Thymus (tissue), 11 donors: Measurements from ENCODE around the gene ELAVL1. TPM values are rescaled to one million over a fixed set of nuclear protein-coding genes. Genes with fewer than 3 reads are reported as not detected.

ENCODE experiments used
- DNase-seq, 9 donors: peaks; one replicate each; pipeline ENCODE4 v3.0.0-alpha.2; 2013; ENCODE audit warnings: low spot score in 9 of 9, low read depth in 6 of 9, missing footprints in 1 of 9
- H3K27ac ChIP-seq, 2 donors: one replicate each; pipeline ENCODE4 v1.5.1; 2013; ENCODE audit warnings: control low read depth in 1 of 2, low read depth in 1 of 2, low read length in 1 of 2, mild to moderate bottlenecking in 1 of 2, moderate library complexity in 1 of 2
- H3K27me3 ChIP-seq, 2 donors: one replicate each; pipeline ENCODE4 v1.5.1; 2013; ENCODE audit warnings: low read length in 1 of 2; ENCODE audit not compliant: control insufficient read depth in 2 of 2, insufficient read depth in 1 of 2
- H3K36me3 ChIP-seq, 2 donors: one replicate each; pipeline ENCODE4 v1.5.1; 2013; ENCODE audit warnings: low read length in 1 of 2, mild to moderate bottlenecking in 1 of 2, moderate library complexity in 1 of 2; ENCODE audit not compliant: control insufficient read depth in 2 of 2, insufficient read depth in 2 of 2
- H3K4me1 ChIP-seq, 2 donors: one replicate each; pipeline ENCODE4 v1.5.1; 2013; ENCODE audit warnings: low read length in 2 of 2; ENCODE audit not compliant: control insufficient read depth in 2 of 2, insufficient read depth in 2 of 2
- H3K4me3 ChIP-seq, 2 donors: one replicate each; pipeline ENCODE4 v1.5.1; 2013; ENCODE audit warnings: low read length in 2 of 2, control low read depth in 1 of 2, mild to moderate bottlenecking in 1 of 2
- H3K9me3 ChIP-seq, 2 donors: one replicate each; pipeline ENCODE4 v1.5.1; 2013; ENCODE audit warnings: low read length in 1 of 2, mild to moderate bottlenecking in 1 of 2; ENCODE audit not compliant: control insufficient read depth in 2 of 2, insufficient read depth in 1 of 2
- WGBS: extraction: QIAGEN DNeasy Blood & Tissue Kit; methylation state at CpG from one replicate; pipeline ENCODE4 v1.1.7; 2013; 5-methylcytosine and 5-hydroxymethylcytosine counted together
- polyA plus RNA-seq: library from polyadenylated mRNA; stranded (reverse); fragments of 200-250 nt; gene quantifications from one replicate; pipeline ENCODE4 v1.2.3, GENCODE V29; 2013
- total RNA-seq: library from RNA; stranded (reverse); fragments of 120-200 nt; gene quantifications from one replicate; pipeline ENCODE4 v1.2.4, GENCODE V29; 2013
- donor health status: healthy.

Gene ELAVL1
- total and polyA plus RNA-seq, 2 donors: 20.8 to 45.6 TPM

DNA sequence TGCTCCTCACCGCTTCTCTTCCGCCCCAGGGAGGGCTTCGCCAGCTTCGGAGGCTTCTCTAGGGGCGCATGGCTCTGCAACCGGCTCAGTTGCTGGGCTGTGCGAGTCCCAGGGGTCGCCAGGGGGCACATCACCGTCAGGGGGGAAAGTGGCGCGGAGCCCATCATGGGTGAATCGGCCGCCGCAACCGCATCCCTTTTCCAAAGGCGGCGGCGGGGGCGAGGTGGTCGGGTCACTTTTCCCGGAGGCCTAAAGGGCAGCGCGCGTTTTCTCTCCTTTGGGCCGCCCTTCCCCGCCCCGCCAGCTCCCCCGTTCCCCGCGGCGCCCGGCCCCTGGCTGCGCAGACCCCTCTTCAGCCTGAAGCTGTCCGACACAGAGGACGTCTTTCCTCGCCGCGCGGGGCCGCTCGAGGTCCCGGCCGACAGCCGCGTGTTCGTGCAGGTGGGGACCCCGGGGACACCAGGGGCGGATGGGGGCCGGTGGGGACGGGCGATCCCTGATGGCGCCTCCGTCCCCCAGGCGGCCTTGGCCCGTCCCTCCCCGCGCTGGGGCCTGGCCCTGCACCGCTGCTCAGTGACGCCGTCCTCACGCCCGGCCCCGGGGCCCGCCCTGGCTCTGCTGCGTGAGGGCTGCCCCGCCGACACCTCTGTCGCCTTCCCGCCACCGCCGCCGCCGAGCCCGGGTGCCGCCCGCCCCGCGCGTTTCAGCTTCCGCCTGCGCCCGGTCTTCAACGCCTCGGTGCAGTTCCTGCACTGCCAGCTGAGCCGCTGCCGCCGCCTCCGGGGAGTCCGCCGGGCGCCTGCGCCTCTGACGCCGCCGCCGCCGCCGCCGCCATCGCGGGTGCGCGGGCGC lies 89.1 kb downstream of the ELAVL1 start:
- Histone ChIP-seq H3K27ac (no peak overlapping the region), H3K27me3 (peaks cover 48 to 71% of the 10 kb centered on the region in 2 donors), H3K4me1 (peaks cover 19 to 33% of the 10 kb centered on the region in 2 donors), H3K4me3 (peak overlapping the region in 1 of 2 donors; percentile 44), H3K36me3 (peaks cover 18 to 22% of the 10 kb centered on the region in 2 donors), H3K9me3 (peaks cover 1 to 6% of the 10 kb centered on the region in 2 donors)
- WGBS: 2% methylated on average over 104 of the region's 104 CpGs
- peak in 1 of 9 donors; percentile 47 for DNase-seq

- peaks cover 27 to 30% of the 10 kb centered on the region in 2 donors for H3K36me3 ChIP-seq
- no peak overlapping the region for H3K27ac ChIP-seq
- peaks cover 48 to 71% of the 10 kb centered on the region in 2 donors for H3K27me3 ChIP-seq
- peak overlapping the region in 1 of 2 donors; percentile 44 for H3K4me3 ChIP-seq
- WGBS: 55% methylated on average over 24 of the region's 24 CpGs
- H3K9me3 ChIP-seq: peaks cover 1 to 6% of the 10 kb centered on the region in 2 donors
- no peak for DNase-seq
- peaks cover 13 to 27% of the 10 kb centered on the region in 2 donors for H3K4me1 ChIP-seq
These were observed 90.0 kb downstream of the ELAVL1 start for GRCh38 chr19:7915250-7916102.

DNA sequence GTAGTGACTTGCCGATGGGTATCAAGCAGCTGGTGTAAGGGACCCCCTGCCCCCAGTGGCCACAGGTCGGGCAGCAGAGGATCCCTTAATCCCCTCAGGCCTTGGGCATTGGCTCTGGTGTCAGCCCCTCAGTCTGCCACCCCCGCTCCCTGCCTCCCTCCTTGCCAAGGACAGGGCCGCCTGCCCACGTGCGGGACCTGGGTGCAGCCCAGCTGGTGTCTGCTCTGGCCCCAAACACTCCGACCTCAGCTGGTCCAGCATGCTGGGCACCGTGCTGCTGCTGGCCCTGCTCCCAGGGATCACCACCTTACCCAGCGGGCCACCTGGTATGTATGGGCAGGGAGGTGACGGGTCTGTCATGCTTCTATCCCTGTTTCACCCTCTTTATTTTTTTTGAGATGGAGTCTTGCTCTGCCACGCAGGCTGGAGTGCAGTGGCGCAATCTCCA lies 90.8 kb downstream of the ELAVL1 start, which contains the start of gene TGFBR3L:
Gene TGFBR3L, plus strand, starts transcription at position 233 of the 448 bp plus-strand sequence.
- Histone ChIP-seq H3K4me3 (no peak within 1 kb of the TSS), H3K36me3 (peaks cover 34 to 39% of the 10 kb centered on the region in 2 donors), H3K4me1 (peaks cover 9 to 22% of the 10 kb centered on the region in 2 donors), H3K9me3 (peaks cover 1 to 6% of the 10 kb centered on the region in 2 donors), H3K27ac (no peak within 1 kb of the TSS), H3K27me3 (peaks cover 48 to 66% of the 10 kb centered on the region in 2 donors)
- WGBS: 92% methylated on average over 12 of the region's 12 CpGs
- DNase-seq: no peak

DNA sequence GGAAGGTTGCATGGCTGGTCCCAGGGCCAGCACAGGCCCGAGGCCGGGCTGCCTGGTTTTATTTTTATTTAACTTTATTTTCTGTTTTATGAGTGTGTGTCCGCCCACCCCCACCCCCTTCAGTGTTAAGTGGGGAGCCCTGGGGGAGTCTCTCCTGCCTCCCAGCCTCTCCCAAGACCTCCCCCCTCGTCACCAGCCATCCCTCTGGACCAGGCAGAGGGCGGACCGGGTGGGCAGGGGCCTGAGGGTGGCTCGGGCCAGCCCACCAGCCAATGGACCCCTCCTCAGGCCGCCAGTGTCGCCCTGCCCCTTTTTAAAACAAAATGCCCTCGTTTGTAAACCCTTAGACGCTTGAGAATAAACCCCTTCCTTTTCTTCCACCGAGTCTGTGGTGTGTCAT lies 91.3 kb downstream of the ELAVL1 start:
- WGBS: 89% methylated on average over 12 of the region's 12 CpGs
- DNase-seq: no peak
- Histone ChIP-seq H3K9me3 (peaks cover 1 to 6% of the 10 kb centered on the region in 2 donors), H3K4me1 (peaks cover 6 to 17% of the 10 kb centered on the region in 2 donors), H3K27me3 (peaks cover 48 to 61% of the 10 kb centered on the region in 2 donors), H3K36me3 (peaks cover 38 to 44% of the 10 kb centered on the region in 2 donors), H3K4me3 (no peak overlapping the region), H3K27ac (no peak overlapping the region)

DNA sequence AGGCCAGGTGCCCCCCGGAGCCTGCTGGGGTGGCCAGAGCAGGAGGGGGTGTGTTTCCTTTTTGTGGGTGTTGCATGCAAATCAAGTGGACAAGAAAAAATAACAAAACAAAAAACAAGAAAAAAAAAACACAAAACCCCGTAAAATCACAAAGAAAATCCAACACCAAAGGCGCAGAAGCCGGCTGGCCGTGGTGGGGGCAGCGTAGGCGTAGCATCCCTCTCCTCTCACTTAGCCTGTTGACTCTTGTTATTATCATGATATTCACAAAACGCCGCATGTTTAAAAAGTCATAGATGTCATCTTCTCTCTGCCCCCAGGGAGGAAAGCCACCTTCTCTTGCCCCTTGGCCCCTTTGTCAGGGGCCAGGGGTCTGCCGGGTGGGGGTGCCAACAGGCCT lies 91.8 kb downstream of the ELAVL1 start:
- Histone ChIP-seq H3K4me3 (no peak overlapping the region), H3K36me3 (peaks cover 43 to 45% of the 10 kb centered on the region in 2 donors), H3K27ac (no peak overlapping the region), H3K4me1 (peaks cover 6 to 16% of the 10 kb centered on the region in 2 donors), H3K27me3 (peaks cover 43 to 56% of the 10 kb centered on the region in 2 donors), H3K9me3 (peaks cover 1 to 2% of the 10 kb centered on the region in 2 donors)
- 97% methylated on average over 10 of the region's 10 CpGs for WGBS
- no peak for DNase-seq

DNA sequence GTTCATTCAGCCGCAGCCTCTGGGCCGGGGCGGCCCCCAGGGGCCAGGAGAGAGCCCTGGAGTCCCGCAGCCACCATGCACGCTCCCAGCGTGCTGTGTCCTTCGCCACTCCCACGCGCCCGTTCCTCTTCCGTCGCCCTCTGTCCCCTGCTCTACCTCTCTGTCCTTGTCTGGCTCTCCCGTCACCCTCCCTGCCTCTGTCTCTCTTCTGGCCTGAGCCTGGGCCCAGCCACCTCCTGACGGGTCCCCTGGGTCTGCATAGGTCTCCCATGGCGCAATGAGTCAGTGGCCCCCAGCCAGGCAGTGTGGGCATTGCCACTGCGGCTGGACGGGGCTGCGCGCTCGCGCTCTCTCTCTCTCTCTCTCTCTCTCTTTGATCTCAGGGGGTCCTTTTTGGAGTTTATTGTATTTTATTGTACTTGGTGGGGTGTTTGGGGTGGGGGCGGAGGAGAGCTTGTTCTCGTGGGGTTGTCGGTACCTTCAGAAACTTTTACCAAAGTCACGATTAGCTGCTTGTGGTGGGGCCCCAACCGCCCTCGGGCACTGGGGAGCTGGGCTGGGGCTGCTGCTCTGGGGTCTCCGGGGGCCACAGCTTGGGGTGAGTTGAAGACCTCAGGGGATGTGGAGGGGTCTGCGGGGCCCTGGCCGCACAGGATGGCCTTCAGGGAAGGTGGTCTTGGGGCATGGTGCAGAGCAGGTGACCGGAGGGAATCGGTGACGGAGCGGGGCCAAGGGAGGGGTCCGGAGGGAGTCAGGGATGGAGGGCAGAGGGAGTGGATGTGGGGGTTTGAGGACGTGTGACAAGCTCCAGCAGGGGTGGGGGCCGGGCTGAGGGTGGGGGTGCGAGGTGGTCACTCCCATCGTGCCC lies 92.5 kb downstream of the ELAVL1 start:
- Histone ChIP-seq H3K4me1 (peaks cover 6 to 16% of the 10 kb centered on the region in 2 donors), H3K9me3 (peaks cover 0 to 1% of the 10 kb centered on the region in 2 donors), H3K4me3 (no peak overlapping the region), H3K27me3 (peaks cover 37 to 49% of the 10 kb centered on the region in 2 donors), H3K36me3 (peaks cover 46 to 51% of the 10 kb centered on the region in 2 donors), H3K27ac (no peak overlapping the region)
- WGBS: 98% methylated on average over 39 of the region's 39 CpGs
- no peak for DNase-seq

GRCh38 chr19:7912144-7912696 lies 93.2 kb downstream of the ELAVL1 start:
- 96% methylated on average over 31 of the region's 31 CpGs for WGBS
- Histone ChIP-seq H3K36me3 (peaks cover 46 to 58% of the 10 kb centered on the region in 2 donors), H3K4me1 (peaks cover 6 to 13% of the 10 kb centered on the region in 2 donors), H3K27me3 (peaks cover 30 to 42% of the 10 kb centered on the region in 2 donors), H3K9me3 (peaks cover 0 to 1% of the 10 kb centered on the region in 2 donors), H3K4me3 (no peak overlapping the region), H3K27ac (no peak overlapping the region)
- DNase-seq: no peak
